ENCODE data around the gene NEUROD1.
"Not testable (repeated sequence)": the region's sequence is repeated elsewhere in the genome, so short reads cannot be mapped to it uniquely, and the experiment has no call there.

The NEUROD1 gene

DNA sequence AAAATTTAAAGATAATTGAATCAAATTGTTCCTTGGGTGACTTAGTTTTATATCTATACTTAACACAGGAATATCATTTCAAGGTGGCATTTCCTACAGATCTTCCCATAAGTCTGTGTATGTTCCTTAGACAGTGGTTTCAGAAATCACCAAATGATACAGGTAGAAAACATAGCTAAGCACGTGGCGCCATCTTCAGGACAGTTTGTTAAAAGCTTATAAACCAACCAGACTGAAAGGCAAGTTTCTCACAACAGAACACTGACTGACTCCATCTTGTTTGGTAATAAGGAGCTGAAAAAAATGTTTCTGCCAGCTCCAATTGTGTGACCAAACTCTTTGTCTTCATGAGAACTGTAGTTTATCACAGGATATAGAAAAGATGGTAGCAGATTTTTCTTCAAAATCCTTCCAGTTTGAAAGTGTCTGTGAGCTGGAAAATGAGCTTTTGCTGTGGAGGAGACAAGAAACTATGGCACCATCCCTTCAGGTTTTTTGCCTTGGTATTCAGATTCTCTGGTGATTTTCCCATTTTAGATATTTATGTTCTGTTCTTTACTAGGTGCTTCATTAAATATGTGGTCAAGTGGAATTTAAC is 34.8 kb upstream of the NEUROD1 start:
- peak overlapping the region; percentile 60; the same call in 1 of the 2 replicates for H2AFZ ChIP-seq (ENCODE audit: low read depth, low read length)
- H3K4me2 ChIP-seq (ENCODE audit: low read length), result peak overlapping the region; percentile 5; the same call in 1 of the 2 replicates
- no peaks in the 10 kb centered on the region for H3K4me1 ChIP-seq (ENCODE audit: low read length)
- H3K79me2 ChIP-seq (ENCODE audit: low read length), result no peaks in the 10 kb centered on the region
- TF ChIP-seq CTCF (IDR thresholded peaks at IDR 0.05; ENCODE audit: low read depth, low read length) (peak; percentile 84), EZH2phosphoT487 (IDR thresholded peaks at IDR 0.05; ENCODE audit: low read depth) (no peak)
- H4K20me1 ChIP-seq (ENCODE audit: insufficient read depth, low read length), result no peaks in the 10 kb centered on the region
- H3K27me3 ChIP-seq (ENCODE audit: low read depth, low read length), result no peaks in the 10 kb centered on the region
- no peaks in the 10 kb centered on the region for H3K36me3 ChIP-seq (replicated peaks; ENCODE audit: low read depth, low read length)
- no peak overlapping the region for H3K9ac ChIP-seq (ENCODE audit: low read length)
- H3K9me3 ChIP-seq (ENCODE audit: insufficient read depth, low read length), result no peaks in the 10 kb centered on the region
- no peak overlapping the region for H3K4me3 ChIP-seq (ENCODE audit: low read length)
- no peak overlapping the region for H3K27ac ChIP-seq (ENCODE audit: low read length)

GRCh38 chr2:181711051-181711450 is 30.7 kb upstream of the NEUROD1 start:
- not testable (repeated sequence) for H3K4me3 ChIP-seq (ENCODE audit: low read length); H3K4me2 ChIP-seq (ENCODE audit: low read length); H4K20me1 ChIP-seq (ENCODE audit: insufficient read depth, low read length); H3K79me2 ChIP-seq (ENCODE audit: low read length); H3K36me3 ChIP-seq (replicated peaks; ENCODE audit: low read depth, low read length); H3K9me3 ChIP-seq (ENCODE audit: insufficient read depth, low read length); H3K27me3 ChIP-seq (ENCODE audit: low read depth, low read length); H3K9ac ChIP-seq (ENCODE audit: low read length); H3K27ac ChIP-seq (ENCODE audit: low read length); H2AFZ ChIP-seq (ENCODE audit: low read depth, low read length); H3K4me1 ChIP-seq (ENCODE audit: low read length)

- H3K27me3 ChIP-seq (ENCODE audit: low read depth, low read length); H3K4me1 ChIP-seq (ENCODE audit: low read length); H3K9me3 ChIP-seq (ENCODE audit: insufficient read depth, low read length); H2AFZ ChIP-seq (ENCODE audit: low read depth, low read length); H3K79me2 ChIP-seq (ENCODE audit: low read length); H3K4me2 ChIP-seq (ENCODE audit: low read length); H3K9ac ChIP-seq (ENCODE audit: low read length); H4K20me1 ChIP-seq (ENCODE audit: insufficient read depth, low read length); H3K27ac ChIP-seq (ENCODE audit: low read length); H3K4me3 ChIP-seq (ENCODE audit: low read length); H3K36me3 ChIP-seq (replicated peaks; ENCODE audit: low read depth, low read length): not testable (repeated sequence)
Observed at GRCh38 chr2:181702519-181702918, 22.2 kb upstream of the NEUROD1 start.

DNA sequence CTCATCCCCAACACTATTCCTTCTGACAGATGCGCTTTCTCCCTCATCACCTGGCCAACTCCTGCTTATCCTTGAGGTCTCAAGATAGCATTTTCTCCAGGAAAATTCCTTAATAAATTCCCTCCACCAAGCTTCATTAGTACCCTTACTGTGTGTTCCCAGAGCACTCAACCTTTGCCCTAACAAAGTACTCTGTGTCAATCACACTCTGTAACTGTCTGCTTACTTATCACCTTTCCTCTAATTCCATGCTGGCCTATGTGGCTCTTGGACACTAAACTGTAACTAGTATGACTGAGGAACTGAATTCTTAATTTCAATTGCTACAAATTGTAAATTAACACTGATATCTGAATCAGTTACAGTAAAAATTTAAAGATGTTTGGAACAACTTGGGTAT is 17.9 kb upstream of the NEUROD1 start:
- no peaks in the 10 kb centered on the region for H3K79me2 ChIP-seq (ENCODE audit: low read length)
- H3K4me3 ChIP-seq (ENCODE audit: low read length), result no peak overlapping the region
- H4K20me1 ChIP-seq (ENCODE audit: insufficient read depth, low read length), result no peaks in the 10 kb centered on the region
- no peak overlapping the region for H3K27ac ChIP-seq (ENCODE audit: low read length)
- H3K9ac ChIP-seq (ENCODE audit: low read length), result no peak overlapping the region
- peak overlapping the region; percentile 35; the same call in 1 of the 2 replicates for H3K4me2 ChIP-seq (ENCODE audit: low read length)
- no peaks in the 10 kb centered on the region for H3K36me3 ChIP-seq (replicated peaks; ENCODE audit: low read depth, low read length)
- H2AFZ ChIP-seq (ENCODE audit: low read depth, low read length), result no peak overlapping the region
- H3K27me3 ChIP-seq (ENCODE audit: low read depth, low read length), result no peaks in the 10 kb centered on the region
- peaks cover 15% of the 10 kb centered on the region for H3K4me1 ChIP-seq (ENCODE audit: low read length)
- peaks cover 3% of the 10 kb centered on the region for H3K9me3 ChIP-seq (ENCODE audit: insufficient read depth, low read length)
- TF ChIP-seq EZH2phosphoT487 (IDR thresholded peaks at IDR 0.05; ENCODE audit: low read depth) (no peak), CTCF (IDR thresholded peaks at IDR 0.05; ENCODE audit: low read depth, low read length) (no peak)

DNA sequence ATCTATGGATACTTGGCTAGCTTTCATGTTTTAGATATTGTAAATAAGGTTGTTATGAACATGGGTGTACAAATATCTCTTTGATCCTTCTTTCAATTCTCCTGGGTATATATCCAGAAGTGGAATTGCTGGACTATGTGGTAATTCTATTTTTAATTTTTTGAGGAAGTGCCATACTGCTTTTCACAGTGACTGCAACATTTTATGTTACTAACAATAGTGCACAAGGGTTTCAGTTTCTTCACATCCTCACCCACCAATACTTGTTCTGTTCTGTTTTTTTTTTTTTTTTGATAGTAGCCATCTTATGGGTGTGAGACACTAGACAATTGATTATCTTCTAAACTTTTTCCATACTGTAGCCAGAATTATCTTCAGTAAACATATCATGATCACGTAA is 17.3 kb upstream of the NEUROD1 start:
- H4K20me1 ChIP-seq (ENCODE audit: insufficient read depth, low read length), result no peaks in the 10 kb centered on the region
- no peak overlapping the region for H2AFZ ChIP-seq (ENCODE audit: low read depth, low read length)
- no peak overlapping the region for H3K27ac ChIP-seq (ENCODE audit: low read length)
- H3K4me2 ChIP-seq (ENCODE audit: low read length), result peak overlapping the region; percentile 35; the same call in 1 of the 2 replicates
- H3K27me3 ChIP-seq (ENCODE audit: low read depth, low read length), result no peaks in the 10 kb centered on the region
- no peaks in the 10 kb centered on the region for H3K9me3 ChIP-seq (ENCODE audit: insufficient read depth, low read length)
- TF ChIP-seq CTCF (IDR thresholded peaks at IDR 0.05; ENCODE audit: low read depth, low read length) (no peak), EZH2phosphoT487 (IDR thresholded peaks at IDR 0.05; ENCODE audit: low read depth) (no peak)
- H3K4me3 ChIP-seq (ENCODE audit: low read length), result no peak overlapping the region
- H3K36me3 ChIP-seq (replicated peaks; ENCODE audit: low read depth, low read length), result no peaks in the 10 kb centered on the region
- peaks cover 15% of the 10 kb centered on the region for H3K4me1 ChIP-seq (ENCODE audit: low read length)
- H3K79me2 ChIP-seq (ENCODE audit: low read length), result no peaks in the 10 kb centered on the region
- no peak overlapping the region for H3K9ac ChIP-seq (ENCODE audit: low read length)
